ENCODE data around the gene NDUFA8.

NDUFA8 gene

GRCh38 chr9:122159026-122159924, at the start of gene NDUFA8, which contains the start of gene MORN5:
TSS of gene NDUFA8 (minus strand) at chr9:122159779. CDS start at chr9:122159677, 102 bp downstream.
TSS of gene MORN5 (plus strand) at chr9:122159908. CDS start at chr9:122159973, 65 bp downstream.
- DNase-seq: peak; percentile 97

DNA sequence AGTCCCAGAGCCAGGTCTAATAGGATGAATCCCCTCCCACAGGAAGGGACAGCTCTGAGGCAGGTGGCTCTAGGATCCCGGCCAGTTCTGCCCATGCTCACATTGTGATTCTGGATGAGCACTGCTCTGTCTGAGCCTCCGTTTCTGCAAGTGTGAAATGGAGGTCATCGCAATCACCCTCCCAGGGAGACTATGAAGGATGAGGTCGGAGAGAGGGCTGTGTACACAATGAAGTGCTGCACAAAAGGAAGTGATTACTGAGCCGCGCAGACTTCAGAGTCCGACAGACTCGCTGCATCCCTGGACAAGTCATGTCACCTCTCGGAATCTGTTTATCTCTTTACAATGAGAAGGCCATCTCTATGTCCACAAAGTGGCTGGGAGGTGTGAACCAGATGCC, 47.5 kb upstream of the NDUFA8 start:
- DNase-seq: no peak

GRCh38 chr9:122206118-122207046, 46.8 kb upstream of the NDUFA8 start:
- DNase-seq: peak; percentile 81

DNA sequence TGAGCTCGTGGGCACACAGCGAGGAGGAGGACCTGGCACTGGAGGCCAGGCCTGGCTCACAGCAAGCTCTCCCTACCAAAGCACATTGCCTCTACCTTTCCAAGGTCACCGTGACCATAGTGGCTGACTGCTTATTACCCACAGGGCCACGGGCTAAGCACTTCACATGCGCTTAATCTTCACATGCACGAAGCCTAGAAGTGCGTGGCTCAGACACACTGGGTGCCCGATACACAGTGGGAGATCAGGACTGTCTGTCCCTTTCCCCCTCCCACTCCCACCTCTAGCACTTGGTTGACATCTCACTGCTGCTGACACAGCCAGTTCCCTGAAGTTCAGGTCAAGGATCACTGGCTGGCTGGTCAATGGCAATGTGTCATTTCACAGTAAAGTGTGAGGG, 45.6 kb upstream of the NDUFA8 start:
- no peak for DNase-seq

DNA sequence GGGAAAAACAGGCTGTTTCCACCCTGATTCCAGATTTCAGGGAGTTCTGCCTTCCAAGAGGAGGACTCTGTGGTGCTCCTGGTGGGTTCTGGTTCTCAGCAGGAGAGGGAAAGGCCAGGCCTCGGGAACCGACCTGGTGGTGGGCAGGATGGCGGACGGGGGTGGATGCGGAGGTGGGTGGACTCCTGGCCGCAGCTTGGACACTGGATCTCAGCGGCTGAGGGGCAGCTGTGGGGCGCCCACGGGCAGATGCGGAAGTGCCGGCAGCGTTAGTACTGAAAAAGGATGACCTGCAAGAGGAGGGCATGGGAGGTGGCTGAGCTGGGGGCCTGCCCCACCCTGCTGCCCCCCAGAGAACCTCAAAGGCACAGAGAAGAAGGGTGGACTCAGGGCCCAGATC, 44.9 kb upstream of the NDUFA8 start:
- DNase-seq: no peak

- DNase-seq: no peak
These were observed 44.5 kb upstream of the NDUFA8 start for GRCh38 chr9:122204055-122204454.

DNA sequence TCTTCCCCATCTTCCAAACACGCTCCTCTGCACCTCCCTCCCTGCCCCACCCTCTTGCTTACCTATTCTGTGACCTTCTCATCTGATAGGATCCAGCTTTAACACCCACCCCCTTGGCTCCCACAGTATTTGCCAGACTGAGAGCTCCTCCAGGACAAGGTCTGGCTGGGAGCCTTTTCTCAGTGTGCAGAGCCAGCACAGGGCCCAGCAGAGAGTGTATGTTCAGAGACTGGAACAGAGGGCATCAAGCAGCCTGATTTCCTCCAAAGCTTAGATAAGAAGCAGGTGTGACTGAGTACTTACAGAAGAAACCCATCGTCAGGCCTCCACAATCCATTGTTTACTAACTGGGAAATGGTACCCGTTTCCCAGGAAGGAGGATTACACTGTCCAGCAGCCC, 42.5 kb upstream of the NDUFA8 start:
- no peak for DNase-seq

DNA sequence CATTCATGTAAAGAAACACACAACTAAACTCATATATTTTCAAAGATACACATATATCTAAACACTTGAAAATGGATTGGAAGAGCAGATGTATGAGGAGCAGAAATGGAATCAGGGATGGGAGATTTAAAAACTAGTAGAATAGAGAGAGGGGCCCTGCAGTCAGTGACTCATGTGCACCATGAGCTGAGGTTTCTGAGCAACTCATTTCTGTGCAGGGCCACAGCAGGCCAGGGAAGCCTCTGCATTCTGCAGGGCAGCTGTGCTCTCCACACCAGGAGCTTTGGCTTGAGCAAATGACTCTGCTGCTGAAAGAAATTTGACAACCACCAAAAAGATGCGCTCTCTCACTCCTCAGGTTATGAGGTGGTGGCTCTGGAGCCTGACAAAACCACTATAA, 42.1 kb upstream of the NDUFA8 start:
- DNase-seq: no peak

- no peak for DNase-seq
These were observed 41.5 kb upstream of the NDUFA8 start for GRCh38 chr9:122200960-122201595.

DNA sequence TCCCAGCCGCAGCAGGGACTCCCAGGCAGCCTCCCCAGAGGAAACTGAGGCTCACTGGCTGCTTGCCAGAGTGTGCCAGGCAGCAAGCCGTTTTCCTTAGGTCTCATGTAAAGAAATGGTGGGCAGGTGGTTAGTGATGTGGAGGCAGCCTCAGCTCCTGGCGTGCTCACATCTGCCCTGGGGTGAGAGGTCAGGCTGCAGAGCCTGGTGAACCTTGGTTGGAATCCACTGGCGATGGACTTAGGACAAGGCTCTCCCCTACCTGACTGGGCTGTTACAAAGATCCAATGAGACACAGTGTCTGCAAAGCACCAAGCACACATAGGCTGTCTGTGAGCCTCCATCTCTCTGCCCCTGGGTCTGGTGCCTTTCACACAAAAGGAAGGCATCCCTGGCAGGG, 38.3 kb upstream of the NDUFA8 start:
- no peak for DNase-seq

DNA sequence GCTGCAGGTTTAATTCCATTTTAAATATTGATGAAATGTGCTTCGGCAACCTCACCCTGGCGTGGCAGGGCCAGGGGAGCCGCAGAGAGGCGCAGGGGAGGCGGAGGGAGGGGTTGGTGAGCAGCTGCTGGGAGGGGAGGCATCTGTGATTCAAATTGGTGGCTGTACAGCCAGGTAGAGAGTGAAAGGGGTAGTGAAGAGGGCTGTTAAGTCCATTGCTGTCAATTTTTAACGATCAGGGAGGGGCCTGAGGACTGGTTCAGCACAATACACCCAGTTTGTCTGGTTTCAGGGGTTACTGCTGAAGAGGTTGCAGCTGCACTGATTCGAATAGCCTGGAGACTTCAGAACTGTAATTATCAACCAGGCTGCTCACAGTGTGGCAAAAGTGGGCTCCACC, 37.8 kb upstream of the NDUFA8 start:
- no peak for DNase-seq

- no peak for DNase-seq
These were observed 36.3 kb upstream of the NDUFA8 start for GRCh38 chr9:122195875-122196274.

GRCh38 chr9:122193651-122194050, 34.1 kb upstream of the NDUFA8 start:
- no peak for DNase-seq

GRCh38 chr9:122192914-122193525, 33.4 kb upstream of the NDUFA8 start:
- no peak for DNase-seq

DNA sequence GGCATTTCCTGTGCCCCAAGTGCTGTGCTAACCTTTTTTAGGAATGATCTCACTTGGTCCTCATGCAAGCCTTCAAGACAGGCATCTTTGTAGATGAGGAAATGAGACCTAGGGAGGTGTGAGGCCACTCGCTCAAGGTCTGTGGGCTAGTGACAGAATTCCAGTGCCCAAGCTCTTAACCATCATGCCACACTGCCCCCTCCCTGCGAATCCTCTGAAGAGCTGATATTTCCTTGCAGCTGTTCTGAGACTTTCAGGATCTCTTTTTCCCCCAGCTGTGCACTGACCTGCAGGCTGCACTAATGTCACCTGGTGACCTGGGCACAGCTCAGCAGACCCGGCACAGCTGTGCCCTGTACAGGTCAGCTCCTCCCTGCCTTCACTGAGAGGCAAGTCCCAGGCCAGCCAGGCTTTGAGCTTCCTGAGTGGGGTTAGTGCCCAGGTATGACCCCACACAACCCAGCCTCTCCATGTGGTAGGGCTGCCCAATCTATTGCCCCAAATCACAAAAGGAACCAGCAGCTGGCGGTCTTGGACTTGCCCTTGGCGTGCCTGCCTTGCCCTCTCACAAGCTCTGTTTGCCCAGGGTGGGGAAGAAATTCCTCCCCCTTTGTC, 32.8 kb upstream of the NDUFA8 start:
- DNase-seq: no peak

GRCh38 chr9:122191584-122191983, 32.0 kb upstream of the NDUFA8 start:
- DNase-seq: no peak

DNA sequence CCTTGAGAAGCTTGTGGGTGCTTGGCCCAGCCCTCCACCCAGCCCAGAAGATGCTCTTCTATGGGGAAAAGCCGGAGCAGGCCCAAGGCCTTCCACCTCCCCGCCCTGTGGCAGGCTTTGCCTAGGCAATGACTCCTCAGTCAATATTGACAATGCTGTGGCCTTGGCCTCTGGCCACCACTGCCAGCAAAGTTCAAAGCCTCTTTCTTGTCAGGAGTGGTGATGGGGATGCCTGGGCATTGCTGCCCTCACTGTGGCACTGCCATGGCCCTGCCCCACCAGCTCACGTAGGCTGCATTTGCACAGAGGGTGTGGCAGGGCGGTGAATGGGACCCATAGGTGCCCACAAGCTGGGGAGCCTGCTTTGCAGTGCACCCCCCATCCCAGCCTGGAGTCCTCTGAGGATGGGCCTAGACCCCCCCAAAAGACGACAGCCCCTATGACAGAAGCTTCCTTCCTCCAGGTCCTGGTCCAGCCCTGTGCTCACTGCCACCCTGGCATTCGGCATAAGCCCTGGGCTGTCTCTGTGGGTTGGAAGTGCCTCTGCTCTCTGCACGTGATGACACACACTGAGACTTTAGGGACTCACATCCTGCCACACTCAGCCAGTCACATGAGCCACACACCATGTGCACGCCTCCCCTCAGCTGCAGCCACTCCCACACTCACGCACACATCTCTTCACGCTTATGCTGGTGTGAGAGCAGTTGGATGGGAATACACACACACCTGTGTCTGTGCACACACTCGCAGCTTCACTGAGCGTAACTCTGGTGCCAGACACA, 31.2 kb upstream of the NDUFA8 start:
- no peak for DNase-seq

- no peak for DNase-seq
These were observed 28.8 kb upstream of the NDUFA8 start for GRCh38 chr9:122188369-122188768.

GRCh38 chr9:122186777-122187470, 27.3 kb upstream of the NDUFA8 start:
- no peak for DNase-seq

GRCh38 chr9:122186301-122186700, 26.7 kb upstream of the NDUFA8 start:
- DNase-seq: no peak

DNA sequence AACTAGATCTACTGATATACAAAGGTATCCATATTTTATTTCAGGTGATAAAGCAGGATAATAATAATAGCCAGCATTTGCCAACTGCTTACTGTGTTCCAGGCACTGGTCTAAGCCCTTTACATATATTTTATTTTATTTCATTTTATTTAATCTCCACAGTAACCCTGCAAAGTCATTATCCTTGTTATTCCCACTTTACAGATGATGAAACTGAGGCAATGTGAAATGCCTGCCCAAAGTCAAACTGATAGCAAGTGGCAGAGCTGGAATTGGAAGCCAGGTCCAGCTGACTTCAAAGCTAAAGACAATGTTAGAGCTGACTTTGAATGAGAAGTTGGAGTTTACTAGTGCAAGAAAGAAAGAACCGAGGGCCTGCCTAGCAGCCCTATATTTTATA, 25.0 kb upstream of the NDUFA8 start:
- DNase-seq: no peak
